ENCODE data around the gene FTCDNL1. TPM values are rescaled to one million over a fixed set of nuclear protein-coding genes. Genes with fewer than 3 reads are reported as not detected.

FTCDNL1 gene
- total and polyA plus RNA-seq, 5 donors from 2014 or later: 0.28 to 1.3 (median 0.44) TPM; not detected in 1

DNA sequence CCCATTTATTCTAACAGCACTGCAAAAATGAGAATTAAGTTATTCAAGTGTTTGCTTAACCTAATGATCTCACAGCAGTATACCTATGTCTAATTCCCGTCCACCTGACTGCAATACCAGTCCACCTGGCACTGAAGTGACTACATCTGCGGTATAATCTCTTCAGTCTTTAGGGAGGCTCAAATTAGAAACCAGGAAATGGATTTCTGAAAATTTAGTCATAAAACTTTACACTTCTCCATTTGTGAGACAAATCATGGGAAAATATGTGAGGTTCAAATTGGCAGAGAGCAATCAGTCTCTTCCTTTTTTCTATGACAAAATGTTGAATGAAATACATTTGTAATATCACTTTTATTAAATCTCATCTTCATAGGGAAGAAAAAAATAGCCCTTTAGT, 33.0 kb downstream of the FTCDNL1 start:
- H3K36me3 ChIP-seq (ENCODE audit: control insufficient read depth, insufficient read depth, low read length): no peaks in the 10 kb centered on the region
- peaks cover 10% of the 10 kb centered on the region for H3K27me3 Mint-ChIP-seq
- no peaks in the 10 kb centered on the region for H3K4me1 ChIP-seq (ENCODE audit: control insufficient read depth, insufficient read depth, low read length, poor library complexity, severe bottlenecking)
- H3K36me3 Mint-ChIP-seq: no peaks in the 10 kb centered on the region
- no peaks in the 10 kb centered on the region for H3K9me3 ChIP-seq (ENCODE audit: control insufficient read depth in 2 of 2, low read length in 2 of 2)
- no peak overlapping the region for H3K4me3 ChIP-seq (ENCODE audit: low read depth, low read length)
- H3K27me3 ChIP-seq (ENCODE audit: control insufficient read depth, insufficient read depth, low read length): no peaks in the 10 kb centered on the region
- peaks cover 0 to 1% (median 0%) of the 10 kb centered on the region in 7 donors for H3K9me3 Mint-ChIP-seq
- no peak overlapping the region for H3K27ac ChIP-seq (ENCODE audit: insufficient read depth, low read length, poor library complexity, severe bottlenecking)
- no peak overlapping the region for H3K27ac Mint-ChIP-seq
- H3K4me1 Mint-ChIP-seq: no peaks in the 10 kb centered on the region
- ATAC-seq (ENCODE audit: low read depth in 2 of 2) (no peak), DNase-seq (no peak)
- H3K4me3 Mint-ChIP-seq: no peak overlapping the region

DNA sequence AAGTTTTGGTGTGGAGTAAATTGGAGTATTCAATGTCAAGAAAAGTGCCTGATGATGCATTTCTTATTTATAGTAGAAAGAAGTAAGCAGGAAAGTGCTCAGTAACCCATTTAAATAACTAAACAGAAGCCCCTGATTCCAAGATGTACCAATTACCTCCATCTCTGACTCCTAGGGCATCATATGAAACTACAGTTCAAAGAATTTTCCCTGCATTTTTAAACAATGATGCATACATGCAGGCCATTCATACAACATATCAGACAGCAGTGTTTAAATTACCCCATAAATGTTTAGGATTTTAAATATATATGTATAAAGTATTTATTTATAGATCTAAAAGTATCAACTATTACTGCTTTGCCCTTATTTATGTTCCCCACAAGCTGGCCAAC, 36.2 kb downstream of the FTCDNL1 start:
- H3K4me3 Mint-ChIP-seq: no peak overlapping the region
- Histone ChIP-seq H3K4me1 (ENCODE audit: control insufficient read depth, insufficient read depth, low read length, poor library complexity, severe bottlenecking) (no peaks in the 10 kb centered on the region), H3K36me3 (ENCODE audit: control insufficient read depth, insufficient read depth, low read length) (no peaks in the 10 kb centered on the region), H3K4me3 (ENCODE audit: low read depth, low read length) (no peak overlapping the region), H3K9me3 (ENCODE audit: control insufficient read depth in 2 of 2, low read length in 2 of 2) (no peaks in the 10 kb centered on the region), H3K27me3 (ENCODE audit: control insufficient read depth, insufficient read depth, low read length) (no peaks in the 10 kb centered on the region), H3K27ac (ENCODE audit: insufficient read depth, low read length, poor library complexity, severe bottlenecking) (no peak overlapping the region)
- no peaks in the 10 kb centered on the region for H3K4me1 Mint-ChIP-seq
- H3K27me3 Mint-ChIP-seq: peaks cover 21% of the 10 kb centered on the region
- ATAC-seq (ENCODE audit: low read depth in 2 of 2) (no peak), DNase-seq (no peak)
- H3K9me3 Mint-ChIP-seq: peaks cover 0 to 1% (median 0%) of the 10 kb centered on the region in 7 donors
- H3K36me3 Mint-ChIP-seq: no peaks in the 10 kb centered on the region
- no peak overlapping the region for H3K27ac Mint-ChIP-seq

DNA sequence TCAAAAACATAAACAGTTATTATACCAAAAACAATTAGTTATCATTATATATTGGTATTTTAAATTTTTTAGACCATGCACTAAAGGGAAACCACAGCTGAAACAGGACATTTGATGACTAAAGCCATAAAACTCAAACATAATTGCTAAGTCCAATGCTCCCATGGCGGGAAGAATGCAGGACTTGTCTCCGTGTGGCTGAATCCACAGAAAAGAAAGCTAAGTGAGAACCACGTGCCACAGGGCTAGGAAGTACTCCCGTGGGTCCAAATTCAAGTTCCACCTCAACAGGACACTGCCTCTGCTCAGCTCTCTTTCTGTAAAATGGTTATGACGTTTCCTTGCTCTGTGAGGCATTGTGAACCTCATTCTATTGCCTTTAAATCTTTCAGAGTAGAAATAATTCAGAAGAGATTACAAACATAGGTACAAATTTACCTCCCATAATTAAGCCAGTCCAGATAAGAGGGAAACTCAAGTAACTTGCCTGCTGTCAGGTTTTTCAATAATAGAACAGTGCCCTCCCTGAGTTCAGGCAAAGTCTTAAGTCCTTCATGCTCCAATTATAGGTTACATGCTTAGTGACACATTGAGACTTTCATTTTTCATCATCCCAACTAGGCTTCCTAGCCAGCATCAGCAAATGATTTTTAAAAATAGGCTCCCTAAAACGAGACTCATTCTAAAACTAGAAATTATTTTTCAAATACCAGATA, 36.7 kb downstream of the FTCDNL1 start:
- no peak overlapping the region for H3K4me3 ChIP-seq (ENCODE audit: low read depth, low read length)
- Mint-ChIP-seq H3K4me3 (no peak overlapping the region), H3K4me1 (no peaks in the 10 kb centered on the region), H3K36me3 (no peaks in the 10 kb centered on the region), H3K27me3 (peaks cover 21% of the 10 kb centered on the region), H3K27ac (no peak overlapping the region), H3K9me3 (peaks cover 0 to 1% (median 0%) of the 10 kb centered on the region in 7 donors)
- H3K9me3 ChIP-seq (ENCODE audit: control insufficient read depth in 2 of 2, low read length in 2 of 2): no peaks in the 10 kb centered on the region
- no peaks in the 10 kb centered on the region for H3K36me3 ChIP-seq (ENCODE audit: control insufficient read depth, insufficient read depth, low read length)
- ATAC-seq (ENCODE audit: low read depth in 2 of 2): no peak
- DNase-seq: no peak
- H3K4me1 ChIP-seq (ENCODE audit: control insufficient read depth, insufficient read depth, low read length, poor library complexity, severe bottlenecking): no peaks in the 10 kb centered on the region
- H3K27me3 ChIP-seq (ENCODE audit: control insufficient read depth, insufficient read depth, low read length): no peaks in the 10 kb centered on the region
- H3K27ac ChIP-seq (ENCODE audit: insufficient read depth, low read length, poor library complexity, severe bottlenecking): no peak overlapping the region

DNA sequence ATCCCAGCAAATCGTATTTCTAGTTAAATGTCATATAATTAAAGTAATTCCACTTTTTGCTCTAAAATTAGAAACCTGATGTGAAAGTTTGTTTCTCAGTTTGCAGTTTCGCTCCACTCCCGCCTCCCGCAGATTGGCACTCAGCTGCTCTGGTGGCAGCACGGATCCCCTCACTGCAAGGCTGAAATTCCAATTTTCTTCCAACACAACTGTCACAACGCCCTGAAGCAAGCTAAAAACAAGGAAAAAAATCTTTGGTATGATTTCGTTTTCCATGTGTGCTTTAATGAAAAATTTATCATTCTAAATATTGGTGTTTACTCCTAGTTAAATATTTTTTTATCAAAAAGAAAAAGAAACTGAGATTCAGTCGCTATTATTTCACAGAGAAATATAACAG, 38.5 kb downstream of the FTCDNL1 start:
- DNase-seq: no peak
- Mint-ChIP-seq H3K27ac (no peak overlapping the region), H3K9me3 (peaks cover 0 to 1% (median 0%) of the 10 kb centered on the region in 7 donors), H3K27me3 (peaks cover 27% of the 10 kb centered on the region), H3K4me3 (no peak overlapping the region), H3K36me3 (no peaks in the 10 kb centered on the region), H3K4me1 (no peaks in the 10 kb centered on the region)
- ATAC-seq (ENCODE audit: low read depth in 2 of 2): no peak
- Histone ChIP-seq H3K9me3 (ENCODE audit: control insufficient read depth in 2 of 2, low read length in 2 of 2) (no peaks in the 10 kb centered on the region), H3K27me3 (ENCODE audit: control insufficient read depth, insufficient read depth, low read length) (no peaks in the 10 kb centered on the region), H3K4me3 (ENCODE audit: low read depth, low read length) (no peak overlapping the region), H3K36me3 (ENCODE audit: control insufficient read depth, insufficient read depth, low read length) (no peaks in the 10 kb centered on the region), H3K27ac (ENCODE audit: insufficient read depth, low read length, poor library complexity, severe bottlenecking) (no peak overlapping the region), H3K4me1 (ENCODE audit: control insufficient read depth, insufficient read depth, low read length, poor library complexity, severe bottlenecking) (no peaks in the 10 kb centered on the region)

DNA sequence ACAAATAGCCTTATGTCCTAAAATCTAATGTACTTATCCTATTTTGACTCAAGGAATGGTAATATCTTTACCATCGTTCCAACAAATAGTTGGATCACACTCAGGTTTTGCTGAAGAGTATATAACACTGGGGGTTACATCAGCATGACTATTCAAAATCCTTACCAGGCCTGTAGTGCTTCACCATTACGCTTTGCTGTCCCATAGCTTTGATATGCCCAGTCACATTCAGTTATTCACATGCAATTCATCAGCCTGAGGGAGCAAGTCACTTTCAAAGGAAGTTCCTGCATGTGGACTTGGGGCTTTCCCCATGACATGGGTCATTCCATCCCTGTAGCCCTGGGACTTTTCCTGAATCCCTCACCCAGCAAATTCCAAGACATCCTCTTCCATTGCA, 39.6 kb downstream of the FTCDNL1 start:
- H3K36me3 Mint-ChIP-seq: no peaks in the 10 kb centered on the region
- Histone ChIP-seq H3K4me3 (ENCODE audit: low read depth, low read length) (no peak overlapping the region), H3K36me3 (ENCODE audit: control insufficient read depth, insufficient read depth, low read length) (no peaks in the 10 kb centered on the region), H3K4me1 (ENCODE audit: control insufficient read depth, insufficient read depth, low read length, poor library complexity, severe bottlenecking) (no peaks in the 10 kb centered on the region), H3K27ac (ENCODE audit: insufficient read depth, low read length, poor library complexity, severe bottlenecking) (no peak overlapping the region), H3K9me3 (ENCODE audit: control insufficient read depth in 2 of 2, low read length in 2 of 2) (no peaks in the 10 kb centered on the region), H3K27me3 (ENCODE audit: control insufficient read depth, insufficient read depth, low read length) (no peaks in the 10 kb centered on the region)
- H3K4me3 Mint-ChIP-seq: no peak overlapping the region
- no peaks in the 10 kb centered on the region for H3K9me3 Mint-ChIP-seq
- no peaks in the 10 kb centered on the region for H3K4me1 Mint-ChIP-seq
- no peak for ATAC-seq (ENCODE audit: low read depth in 2 of 2)
- DNase-seq: no peak
- H3K27me3 Mint-ChIP-seq: peaks cover 22% of the 10 kb centered on the region
- H3K27ac Mint-ChIP-seq: no peak overlapping the region

DNA sequence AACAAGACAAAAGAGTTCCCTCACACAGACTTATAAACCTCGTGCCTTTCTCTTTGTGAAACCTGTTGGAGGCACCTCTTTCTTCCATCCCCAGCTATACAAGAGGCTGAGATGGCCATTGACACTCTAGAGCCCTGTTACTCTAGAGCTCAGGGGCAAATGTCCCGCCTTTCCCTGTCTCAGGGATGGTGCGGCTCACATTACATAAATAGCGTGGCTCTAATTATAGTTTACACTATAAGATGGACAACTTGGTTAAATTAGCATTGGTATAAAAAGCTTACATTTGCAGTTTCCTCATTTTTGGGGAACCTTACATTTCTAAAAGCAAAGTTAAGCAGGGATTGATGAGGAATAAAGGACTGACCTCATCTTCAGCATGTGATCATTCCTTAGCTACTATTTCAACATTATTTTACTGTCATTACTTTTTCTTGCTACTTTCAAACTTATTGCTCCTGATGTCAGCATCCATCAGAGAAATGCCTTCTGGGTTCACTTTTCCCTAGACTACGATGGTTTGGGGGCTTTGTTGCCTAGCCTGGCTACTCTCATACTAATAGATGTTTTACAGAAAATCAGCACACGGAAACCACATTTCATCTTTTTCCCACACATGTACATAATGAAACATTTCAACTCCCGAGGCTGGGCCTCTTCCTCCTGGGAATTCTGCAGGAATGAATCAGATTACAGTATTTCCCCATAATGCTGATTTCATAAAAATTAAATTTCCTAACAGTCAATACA, 40.4 kb downstream of the FTCDNL1 start:
- DNase-seq (no peak), ATAC-seq (ENCODE audit: low read depth in 2 of 2) (no peak)
- H3K27ac Mint-ChIP-seq: no peak overlapping the region
- Histone ChIP-seq H3K27ac (ENCODE audit: insufficient read depth, low read length, poor library complexity, severe bottlenecking) (no peak overlapping the region), H3K27me3 (ENCODE audit: control insufficient read depth, insufficient read depth, low read length) (no peaks in the 10 kb centered on the region), H3K4me3 (ENCODE audit: low read depth, low read length) (no peak overlapping the region), H3K36me3 (ENCODE audit: control insufficient read depth, insufficient read depth, low read length) (no peaks in the 10 kb centered on the region), H3K4me1 (ENCODE audit: control insufficient read depth, insufficient read depth, low read length, poor library complexity, severe bottlenecking) (no peaks in the 10 kb centered on the region), H3K9me3 (ENCODE audit: control insufficient read depth in 2 of 2, low read length in 2 of 2) (no peaks in the 10 kb centered on the region)
- no peaks in the 10 kb centered on the region for H3K36me3 Mint-ChIP-seq
- H3K4me3 Mint-ChIP-seq: no peak overlapping the region
- H3K9me3 Mint-ChIP-seq: no peaks in the 10 kb centered on the region
- H3K27me3 Mint-ChIP-seq: peaks cover 22% of the 10 kb centered on the region
- H3K4me1 Mint-ChIP-seq: no peaks in the 10 kb centered on the region

DNA sequence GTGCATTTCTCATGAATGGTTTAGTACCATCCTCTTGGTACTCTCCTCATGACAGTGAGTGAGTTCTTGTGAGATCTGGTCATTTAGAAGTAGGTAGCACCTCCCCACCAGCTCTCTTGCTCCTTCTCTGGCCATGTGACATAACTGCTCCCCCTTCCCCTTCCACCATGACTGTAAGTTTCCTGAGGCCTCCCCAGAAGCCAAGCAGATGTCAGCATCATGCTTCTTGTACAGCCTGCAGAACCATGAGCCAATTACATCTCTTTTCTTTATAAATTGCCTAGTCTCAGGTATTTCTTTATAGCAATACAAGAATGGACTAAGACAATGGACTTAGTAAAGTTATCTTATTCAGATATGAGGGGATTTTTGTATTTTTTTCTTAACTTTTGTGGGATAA, 43.0 kb downstream of the FTCDNL1 start:
- Histone ChIP-seq H3K4me3 (ENCODE audit: low read depth, low read length) (no peak overlapping the region), H3K9me3 (ENCODE audit: control insufficient read depth in 2 of 2, low read length in 2 of 2) (no peaks in the 10 kb centered on the region), H3K4me1 (ENCODE audit: control insufficient read depth, insufficient read depth, low read length, poor library complexity, severe bottlenecking) (no peaks in the 10 kb centered on the region), H3K27me3 (ENCODE audit: control insufficient read depth, insufficient read depth, low read length) (no peaks in the 10 kb centered on the region), H3K36me3 (ENCODE audit: control insufficient read depth, insufficient read depth, low read length) (no peaks in the 10 kb centered on the region), H3K27ac (ENCODE audit: insufficient read depth, low read length, poor library complexity, severe bottlenecking) (no peak overlapping the region)
- H3K36me3 Mint-ChIP-seq: no peaks in the 10 kb centered on the region
- ATAC-seq (ENCODE audit: low read depth in 2 of 2) (no peak), DNase-seq (no peak)
- H3K27me3 Mint-ChIP-seq: peaks cover 17% of the 10 kb centered on the region
- no peaks in the 10 kb centered on the region for H3K4me1 Mint-ChIP-seq
- no peaks in the 10 kb centered on the region for H3K9me3 Mint-ChIP-seq
- H3K4me3 Mint-ChIP-seq: no peak overlapping the region
- peak overlapping the region in 1 of 3 donors; percentile 66 for H3K27ac Mint-ChIP-seq

DNA sequence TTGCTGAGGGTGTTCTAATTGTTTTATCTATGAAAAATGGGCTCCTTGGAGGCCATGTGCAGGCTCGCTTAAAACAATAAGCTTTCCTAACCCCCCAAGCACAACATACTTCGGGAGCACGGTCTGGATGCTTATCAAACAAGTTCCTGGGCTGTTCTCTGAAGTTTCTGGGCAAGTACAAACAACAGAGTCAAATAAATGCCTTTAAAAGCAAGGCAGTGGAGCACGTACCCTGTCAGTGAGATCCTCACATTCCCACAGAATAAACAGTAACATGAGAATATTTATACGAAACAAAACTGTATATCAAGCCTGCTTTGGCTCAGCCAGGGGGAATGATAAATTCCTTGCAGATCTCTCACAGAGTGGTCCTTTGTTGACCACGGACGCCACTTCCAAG, 44.8 kb downstream of the FTCDNL1 start:
- Histone ChIP-seq H3K36me3 (ENCODE audit: control insufficient read depth, insufficient read depth, low read length) (no peaks in the 10 kb centered on the region), H3K27ac (ENCODE audit: insufficient read depth, low read length, poor library complexity, severe bottlenecking) (no peak overlapping the region), H3K4me1 (ENCODE audit: control insufficient read depth, insufficient read depth, low read length, poor library complexity, severe bottlenecking) (no peaks in the 10 kb centered on the region), H3K9me3 (ENCODE audit: control insufficient read depth in 2 of 2, low read length in 2 of 2) (no peaks in the 10 kb centered on the region), H3K27me3 (ENCODE audit: control insufficient read depth, insufficient read depth, low read length) (no peaks in the 10 kb centered on the region), H3K4me3 (ENCODE audit: low read depth, low read length) (no peak overlapping the region)
- Mint-ChIP-seq H3K4me1 (no peaks in the 10 kb centered on the region), H3K9me3 (no peaks in the 10 kb centered on the region), H3K27ac (peak overlapping the region in 1 of 3 donors; percentile 18), H3K4me3 (no peak overlapping the region), H3K36me3 (no peaks in the 10 kb centered on the region), H3K27me3 (peaks cover 12% of the 10 kb centered on the region)
- DNase-seq (no peak), ATAC-seq (ENCODE audit: low read depth in 2 of 2) (no peak)
